ENCODE data around the gene DDI1. TPM values are rescaled to one million over a fixed set of nuclear protein-coding genes. Genes with fewer than 3 reads are reported as not detected.

The DDI1 gene
- total RNA-seq, result not detected in 2 replicates

GRCh38 chr11:104036588-104036987, at the start of gene DDI1:
TSS of gene DDI1 (plus strand) at chr11:104036640. CDS start at chr11:104036823, 183 bp downstream.

Other genes starting within 250 kb of the DDI1 start
- gene PDGFD, start 127.5 kb downstream of the DDI1 start, total RNA-seq, result 3.2 and 3.9 TPM in 2 replicates

Data from smooth muscle cell of the pulmonary artery (primary cell).